ENCODE data around the gene TMEM132D. TPM values are rescaled to one million over a fixed set of nuclear protein-coding genes. Genes with fewer than 3 reads are reported as not detected.

The TMEM132D gene
- total RNA-seq, 5 donors from 2014 or later (not counting 1 experiment from before 2014, with no cell fraction given): not detected

DNA sequence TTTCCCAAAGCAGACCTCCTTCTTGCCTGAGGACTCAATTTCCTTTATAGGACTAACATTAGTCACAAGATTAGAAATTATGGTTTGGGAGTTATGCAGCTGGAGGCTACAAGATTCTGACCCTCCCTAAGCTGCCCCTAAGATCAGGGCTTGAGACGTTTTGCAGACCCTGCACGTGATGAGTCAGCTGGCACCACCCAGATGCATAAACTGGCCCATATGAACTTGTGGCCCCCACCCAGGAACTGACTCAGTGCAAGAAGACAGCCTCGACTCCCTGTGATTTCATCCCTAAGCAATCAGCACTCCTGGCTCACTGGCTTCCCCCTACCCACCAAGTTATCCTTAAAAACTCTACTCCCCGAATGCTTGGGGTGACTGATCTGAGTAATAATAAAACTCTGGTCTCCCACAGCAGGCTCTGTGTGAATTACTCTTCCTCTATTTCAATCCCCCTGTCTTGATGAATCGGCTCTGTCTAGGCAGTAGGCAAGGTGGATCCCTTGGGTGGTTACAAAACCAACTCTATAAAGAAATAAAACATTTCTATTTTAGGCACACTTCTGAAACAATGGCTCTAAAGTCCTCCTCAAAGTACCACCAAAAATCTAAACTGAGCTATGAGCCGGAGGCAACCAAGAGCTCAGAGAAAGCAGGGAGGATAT is 233.4 kb downstream of the TMEM132D start:
- H3K27me3 Mint-ChIP-seq: no peaks in the 10 kb centered on the region
- WGBS (ENCODE audit: insufficient coverage): 50% methylated on average over 4 of the region's 6 CpGs
- ChIA-PET CTCF (no interaction called here), POLR2A (no interaction called here)
- no peaks in the 10 kb centered on the region for H3K4me1 ChIP-seq (ENCODE audit: control insufficient read depth in 1 of 2, extremely low read depth in 1 of 2, insufficient read depth in 2 of 2, low read length in 2 of 2)
- H3K4me1 Mint-ChIP-seq: no peaks in the 10 kb centered on the region
- H3K9me3 Mint-ChIP-seq: peaks cover 11 to 18% (median 13%) of the 10 kb centered on the region in 3 donors
- no peaks in the 10 kb centered on the region for H3K36me3 Mint-ChIP-seq
- H3K27me3 ChIP-seq (replicated peaks in 1 of 2; ENCODE audit: control insufficient read depth in 2 of 2, extremely low read depth in 1 of 2, insufficient read depth in 2 of 2, low read length in 1 of 2): no peaks in the 10 kb centered on the region
- H3K27ac ChIP-seq (ENCODE audit: low read length): no peak overlapping the region
- DNase-seq (no peak), ATAC-seq (replicated peaks in 1 of 4) (no peak)
- H3K4me3 Mint-ChIP-seq: no peak overlapping the region
- no peak overlapping the region for H3K4me3 ChIP-seq (ENCODE audit: control insufficient read depth in 1 of 2, extremely low read depth in 1 of 2, low read length in 1 of 2)
- no peaks in the 10 kb centered on the region for H3K9me3 ChIP-seq
- H3K27ac Mint-ChIP-seq: no peak overlapping the region
- no peaks in the 10 kb centered on the region for H3K36me3 ChIP-seq (ENCODE audit: control insufficient read depth in 2 of 2, extremely low read depth in 1 of 2, insufficient read depth in 1 of 2, low read length in 1 of 2)

DNA sequence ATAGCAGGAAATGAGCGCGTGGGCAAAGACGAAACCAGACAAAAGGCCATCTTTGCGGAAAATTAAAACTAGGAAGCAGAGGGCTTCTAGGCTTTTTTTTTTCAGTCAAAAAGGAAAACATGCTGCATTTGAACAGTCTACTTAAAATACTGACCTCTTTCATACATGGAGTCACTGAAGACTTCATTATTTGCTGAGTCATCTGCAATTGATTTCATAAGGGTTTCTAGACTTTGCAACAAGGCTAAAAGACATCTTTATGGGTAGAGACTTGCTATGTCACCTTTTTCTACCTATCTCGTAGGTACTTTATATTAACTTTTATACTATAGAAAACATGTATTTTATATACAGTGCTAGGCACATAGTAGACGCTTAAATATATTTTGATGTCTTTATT is 238.4 kb downstream of the TMEM132D start:
- H3K4me3 Mint-ChIP-seq: no peak overlapping the region
- peaks cover 3 to 11% (median 7%) of the 10 kb centered on the region in 3 donors for H3K9me3 Mint-ChIP-seq
- Histone ChIP-seq H3K9me3 (no peaks in the 10 kb centered on the region), H3K36me3 (ENCODE audit: control insufficient read depth in 2 of 2, extremely low read depth in 1 of 2, insufficient read depth in 1 of 2, low read length in 1 of 2) (no peaks in the 10 kb centered on the region), H3K4me3 (ENCODE audit: control insufficient read depth in 1 of 2, extremely low read depth in 1 of 2, low read length in 1 of 2) (no peak overlapping the region), H3K27me3 (replicated peaks in 1 of 2; ENCODE audit: control insufficient read depth in 2 of 2, extremely low read depth in 1 of 2, insufficient read depth in 2 of 2, low read length in 1 of 2) (no peaks in the 10 kb centered on the region), H3K4me1 (ENCODE audit: control insufficient read depth in 1 of 2, extremely low read depth in 1 of 2, insufficient read depth in 2 of 2, low read length in 2 of 2) (no peaks in the 10 kb centered on the region), H3K27ac (ENCODE audit: low read length) (no peak overlapping the region)
- ChIA-PET POLR2A (no interaction called here), CTCF (no interaction called here)
- no peaks in the 10 kb centered on the region for H3K36me3 Mint-ChIP-seq
- no peaks in the 10 kb centered on the region for H3K4me1 Mint-ChIP-seq
- ATAC-seq (replicated peaks in 1 of 4) (no peak), DNase-seq (no peak)
- no peak overlapping the region for H3K27ac Mint-ChIP-seq
- WGBS (ENCODE audit: insufficient coverage): 94% methylated on average over 4 of the region's 6 CpGs
- H3K27me3 Mint-ChIP-seq: no peaks in the 10 kb centered on the region

- Histone ChIP-seq H3K27ac (ENCODE audit: low read length) (no peak overlapping the region), H3K4me1 (ENCODE audit: control insufficient read depth in 1 of 2, extremely low read depth in 1 of 2, insufficient read depth in 2 of 2, low read length in 2 of 2) (no peaks in the 10 kb centered on the region), H3K9me3 (no peaks in the 10 kb centered on the region), H3K27me3 (replicated peaks in 1 of 2; ENCODE audit: control insufficient read depth in 2 of 2, extremely low read depth in 1 of 2, insufficient read depth in 2 of 2, low read length in 1 of 2) (no peaks in the 10 kb centered on the region), H3K4me3 (ENCODE audit: control insufficient read depth in 1 of 2, extremely low read depth in 1 of 2, low read length in 1 of 2) (no peak overlapping the region), H3K36me3 (ENCODE audit: control insufficient read depth in 2 of 2, extremely low read depth in 1 of 2, insufficient read depth in 1 of 2, low read length in 1 of 2) (no peaks in the 10 kb centered on the region)
- Mint-ChIP-seq H3K27me3 (no peaks in the 10 kb centered on the region), H3K36me3 (no peaks in the 10 kb centered on the region), H3K4me1 (no peaks in the 10 kb centered on the region), H3K9me3 (peaks cover 0 to 8% (median 4%) of the 10 kb centered on the region in 3 donors), H3K27ac (no peak overlapping the region), H3K4me3 (no peak overlapping the region)
- WGBS (ENCODE audit: insufficient coverage): 74% methylated on average over 3 of the region's 9 CpGs
- POLR2A ChIA-PET: no interaction called here
- CTCF ChIA-PET: interaction anchor here in 1 of 2 donors (0.6 kb wide), 1 partner anchor 54 kb away, joined by 3 read pairs; no protein-coding TSS in a partner anchor
- DNase-seq (no peak), ATAC-seq (replicated peaks in 1 of 4) (no peak)
Measured at GRCh38 chr12:129662234-129662633, 241.6 kb downstream of the TMEM132D start.

GRCh38 chr12:129660946-129661345 is 242.9 kb downstream of the TMEM132D start:
- Histone ChIP-seq H3K4me3 (ENCODE audit: control insufficient read depth in 1 of 2, extremely low read depth in 1 of 2, low read length in 1 of 2) (no peak overlapping the region), H3K36me3 (ENCODE audit: control insufficient read depth in 2 of 2, extremely low read depth in 1 of 2, insufficient read depth in 1 of 2, low read length in 1 of 2) (no peaks in the 10 kb centered on the region), H3K4me1 (ENCODE audit: control insufficient read depth in 1 of 2, extremely low read depth in 1 of 2, insufficient read depth in 2 of 2, low read length in 2 of 2) (no peaks in the 10 kb centered on the region), H3K27me3 (replicated peaks in 1 of 2; ENCODE audit: control insufficient read depth in 2 of 2, extremely low read depth in 1 of 2, insufficient read depth in 2 of 2, low read length in 1 of 2) (no peaks in the 10 kb centered on the region), H3K9me3 (no peaks in the 10 kb centered on the region), H3K27ac (ENCODE audit: low read length) (no peak overlapping the region)
- ATAC-seq (replicated peaks in 1 of 4) (no peak), DNase-seq (no peak)
- no peaks in the 10 kb centered on the region for H3K4me1 Mint-ChIP-seq
- no peak overlapping the region for H3K4me3 Mint-ChIP-seq
- H3K27me3 Mint-ChIP-seq: peaks cover under 1 to 3% of the 10 kb centered on the region in 2 donors
- ChIA-PET CTCF (no interaction called here), POLR2A (no interaction called here)
- no peak overlapping the region for H3K27ac Mint-ChIP-seq
- WGBS (ENCODE audit: insufficient coverage): 88% methylated on average over 4 of the region's 7 CpGs
- H3K36me3 Mint-ChIP-seq: no peaks in the 10 kb centered on the region
- H3K9me3 Mint-ChIP-seq: peaks cover 0 to 10% (median 5%) of the 10 kb centered on the region in 3 donors

DNA sequence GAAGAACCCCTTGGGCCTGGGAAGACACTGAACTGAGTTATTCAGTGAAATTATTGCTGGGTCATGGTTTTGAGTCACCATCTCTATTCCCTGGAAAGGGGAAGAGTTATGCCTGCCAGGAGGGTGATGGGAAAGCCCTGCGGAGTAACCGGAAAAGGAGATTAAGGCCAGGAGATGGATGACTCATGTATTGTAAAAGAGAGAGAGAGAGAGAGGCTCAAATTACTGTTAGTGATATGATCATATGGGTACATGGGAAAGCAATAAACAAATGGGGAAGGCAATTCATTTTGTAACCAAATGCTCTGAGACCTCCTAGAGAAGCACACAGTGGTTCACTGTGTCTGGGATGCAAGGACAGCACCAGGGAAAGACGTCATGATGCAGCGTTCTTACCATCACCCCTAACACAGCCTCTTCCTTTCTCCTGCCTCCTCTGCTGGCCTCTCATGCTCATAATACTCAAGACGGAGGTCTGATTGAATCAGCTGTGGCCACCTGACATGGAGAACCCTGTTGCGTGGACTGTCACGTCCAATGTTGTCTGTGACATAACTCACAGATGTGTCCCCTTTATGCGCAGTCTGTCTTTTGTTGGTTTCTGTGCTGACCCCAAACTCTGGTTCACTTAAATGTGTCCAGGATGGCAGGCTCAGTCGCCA is 243.7 kb downstream of the TMEM132D start:
- H3K4me1 ChIP-seq (ENCODE audit: control insufficient read depth in 1 of 2, extremely low read depth in 1 of 2, insufficient read depth in 2 of 2, low read length in 2 of 2): no peaks in the 10 kb centered on the region
- H3K27ac ChIP-seq (ENCODE audit: low read length): no peak overlapping the region
- POLR2A ChIA-PET: no interaction called here
- Mint-ChIP-seq H3K27ac (no peak overlapping the region), H3K4me3 (no peak overlapping the region), H3K36me3 (no peaks in the 10 kb centered on the region), H3K27me3 (peaks cover 2 to 4% of the 10 kb centered on the region in 2 donors), H3K9me3 (peaks cover 0 to 11% (median 5%) of the 10 kb centered on the region in 3 donors), H3K4me1 (no peaks in the 10 kb centered on the region)
- no peaks in the 10 kb centered on the region for H3K9me3 ChIP-seq
- no peak for ATAC-seq (replicated peaks in 1 of 4)
- no peaks in the 10 kb centered on the region for H3K36me3 ChIP-seq (ENCODE audit: control insufficient read depth in 2 of 2, extremely low read depth in 1 of 2, insufficient read depth in 1 of 2, low read length in 1 of 2)
- CTCF ChIA-PET: no interaction called here
- WGBS (ENCODE audit: insufficient coverage): 89% methylated on average over 7 of the region's 9 CpGs
- no peaks in the 10 kb centered on the region for H3K27me3 ChIP-seq (replicated peaks in 1 of 2; ENCODE audit: control insufficient read depth in 2 of 2, extremely low read depth in 1 of 2, insufficient read depth in 2 of 2, low read length in 1 of 2)
- no peak overlapping the region for H3K4me3 ChIP-seq (ENCODE audit: control insufficient read depth in 1 of 2, extremely low read depth in 1 of 2, low read length in 1 of 2)
- DNase-seq: no peak

GRCh38 chr12:129657179-129657578 is 246.6 kb downstream of the TMEM132D start:
- Mint-ChIP-seq H3K27ac (no peak overlapping the region), H3K36me3 (no peaks in the 10 kb centered on the region), H3K9me3 (peaks cover 6 to 24% (median 9%) of the 10 kb centered on the region in 3 donors), H3K4me1 (no peaks in the 10 kb centered on the region), H3K4me3 (no peak overlapping the region), H3K27me3 (peaks cover 2 to 4% of the 10 kb centered on the region in 2 donors)
- ChIA-PET POLR2A (no interaction called here), CTCF (no interaction called here)
- no CpG with 5 or more reads among the region's 4 CpGs for WGBS (ENCODE audit: insufficient coverage)
- H3K27ac ChIP-seq (ENCODE audit: low read length): no peak overlapping the region
- no peaks in the 10 kb centered on the region for H3K36me3 ChIP-seq (ENCODE audit: control insufficient read depth in 2 of 2, extremely low read depth in 1 of 2, insufficient read depth in 1 of 2, low read length in 1 of 2)
- no peak for DNase-seq
- ATAC-seq (replicated peaks in 1 of 4): no peak
- no peaks in the 10 kb centered on the region for H3K9me3 ChIP-seq
- H3K4me3 ChIP-seq (ENCODE audit: control insufficient read depth in 1 of 2, extremely low read depth in 1 of 2, low read length in 1 of 2): no peak overlapping the region
- no peaks in the 10 kb centered on the region for H3K27me3 ChIP-seq (replicated peaks in 1 of 2; ENCODE audit: control insufficient read depth in 2 of 2, extremely low read depth in 1 of 2, insufficient read depth in 2 of 2, low read length in 1 of 2)
- no peaks in the 10 kb centered on the region for H3K4me1 ChIP-seq (ENCODE audit: control insufficient read depth in 1 of 2, extremely low read depth in 1 of 2, insufficient read depth in 2 of 2, low read length in 2 of 2)

All from T-cell (primary cell).